Smooth muscle cell (in vitro differentiated cells): Measurements from ENCODE around the gene BSG. TPM values are rescaled to one million over a fixed set of nuclear protein-coding genes. Genes with fewer than 3 reads are reported as not detected.

Experiments used
- DNase-seq: peaks from one replicate; lab custom pipeline; 2025; ENCODE audit not compliant: unreplicated experiment; lab: John Stamatoyannopoulos, UW
- H2AFZ ChIP-seq: fragments of 200-600 bp; sonication (generic); 2 replicates; pipeline ENCODE4 v1.6.0; 2016; ENCODE audit warnings: antibody characterized with exemption, low read depth, mild to moderate bottlenecking
- H3F3A ChIP-seq: fragments of 200-600 bp; sonication (generic); 2 replicates; pipeline ENCODE4 v1.6.0; 2017; ENCODE audit warnings: antibody characterized with exemption, low read depth
- H3K27ac ChIP-seq: fragments of 200-600 bp; sonication (generic); 2 replicates; pipeline ENCODE4 v1.5.1; 2016; ENCODE audit warnings: low read depth, mild to moderate bottlenecking
- H3K27me3 ChIP-seq: fragments of 200-600 bp; sonication (generic); 2 replicates; pipeline ENCODE4 v1.6.1; 2016; ENCODE audit warnings: low read depth, mild to moderate bottlenecking
- H3K36me3 ChIP-seq: fragments of 200-600 bp; sonication (generic); 2 replicates; pipeline ENCODE4 v1.5.1; 2016; ENCODE audit warnings: low read depth
- H3K4me1 ChIP-seq: fragments of 200-600 bp; sonication (generic); 2 replicates; pipeline ENCODE4 v1.5.1; 2016; ENCODE audit warnings: low read depth
- H3K4me2 ChIP-seq: fragments of 200-600 bp; sonication (generic); 2 replicates; pipeline ENCODE4 v1.6.0; 2016; ENCODE audit warnings: mild to moderate bottlenecking
- H3K4me3 ChIP-seq: fragments of 200-600 bp; sonication (generic); 2 replicates; pipeline ENCODE4 v1.5.1; 2016; ENCODE audit warnings: mild to moderate bottlenecking
- H3K79me2 ChIP-seq: fragments of 200-600 bp; sonication (generic); 2 replicates; pipeline ENCODE4 v1.6.0; 2016; ENCODE audit warnings: low read depth, mild to moderate bottlenecking
- H3K9ac ChIP-seq: fragments of 200-600 bp; sonication (generic); 2 replicates; pipeline ENCODE4 v1.6.0; 2016; ENCODE audit warnings: low read depth
- H3K9me3 ChIP-seq: fragments of 200-600 bp; sonication (generic); replicated peaks from 2 replicates; pipeline ENCODE4 v1.5.1; 2016; ENCODE audit warnings: low read depth
- H4K20me1 ChIP-seq: fragments of 200-600 bp; sonication (generic); 2 replicates; pipeline ENCODE4 v1.6.0; 2016; ENCODE audit warnings: low read depth
- WGBS: methylation state at CpG from one replicate; pipeline ENCODE4 v1.1.7; 2016; ENCODE audit warnings: low lambda C conversion rate; 5-methylcytosine and 5-hydroxymethylcytosine counted together
- polyA plus RNA-seq: library from polyadenylated mRNA; unstranded; fragments of >200 nt; fragmentation: Nextera tagmentation; extraction: Ambion mirVana; gene quantifications from 2 replicates; pipeline ENCODE4 v1.2.1, GENCODE V29; 2016
- total RNA-seq: library from RNA; depleted of rRNA; stranded (reverse); fragments of >200 nt; gene quantifications from 2 replicates; pipeline ENCODE4 v1.2.3, GENCODE V29; 2014
- TF ChIP-seq, protein P1 (sequence below): fragments of 200-600 bp; sonication (generic); IDR thresholded peaks from 2 replicates; pipeline ENCODE4 v1.5.1; 2017; ENCODE audit warnings: borderline replicate concordance, mild to moderate bottlenecking, antibody characterized with exemption; ENCODE audit not compliant: insufficient read depth, poor library complexity, severe bottlenecking

Gene BSG
- total and polyA plus RNA-seq, 2 experiments from 2014 or later: 431 to 1,057 TPM

DNA sequence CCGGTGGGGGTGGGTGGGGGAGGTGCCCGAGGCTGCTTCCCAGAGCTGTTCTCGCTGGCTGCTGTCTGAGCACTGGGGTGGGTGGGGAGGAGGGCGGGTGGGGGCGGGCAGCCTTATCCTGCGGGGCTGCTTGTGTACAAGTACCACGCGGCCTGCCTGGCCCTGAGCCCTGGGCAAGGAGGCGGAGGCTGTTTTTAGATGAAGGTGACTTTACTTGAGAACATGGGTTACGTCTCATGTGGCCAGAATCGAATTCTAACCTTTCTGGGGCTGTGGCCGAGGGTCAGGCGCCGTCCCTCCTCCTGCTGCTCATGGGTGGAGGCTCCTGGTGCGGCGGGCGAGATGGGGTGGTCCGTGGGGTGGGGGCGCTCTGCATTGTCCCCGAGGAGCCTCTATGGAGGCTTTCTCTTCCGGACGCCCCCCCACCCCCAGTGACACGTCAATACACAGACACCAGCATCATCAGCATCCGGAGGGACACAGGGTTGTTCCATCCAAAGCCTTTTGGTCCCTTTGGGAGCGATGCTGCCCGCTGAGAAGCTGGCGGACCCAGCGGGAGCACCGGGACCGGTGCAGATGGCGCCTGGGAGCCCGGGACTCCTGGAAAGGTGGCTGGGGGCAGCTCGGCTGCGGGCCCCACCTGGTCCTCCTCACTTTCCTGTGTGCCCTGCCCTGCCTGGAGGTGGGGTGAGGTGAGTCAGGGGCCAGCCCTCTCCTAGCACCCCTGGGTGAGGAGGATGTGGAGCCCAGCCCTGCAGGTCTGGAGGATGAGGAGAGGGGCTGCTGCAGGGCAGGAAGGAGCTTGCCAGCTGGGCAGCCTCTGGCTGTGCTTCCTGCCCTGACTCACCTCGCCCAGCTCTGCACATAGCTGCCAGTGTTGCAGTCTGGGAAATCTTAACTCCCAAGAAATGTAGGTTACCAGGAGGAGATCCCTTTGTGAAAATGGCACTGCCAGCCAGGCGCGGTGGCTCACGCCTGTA, 3.4 kb downstream of the BSG start:
- WGBS: 68% methylated on average over 38 of the region's 38 CpGs
- peak overlapping the region; percentile 97 for H3K4me2 ChIP-seq
- H3K4me1 ChIP-seq: peaks cover 16% of the 10 kb centered on the region
- DNase-seq: no peak
- TF ChIP-seq, protein P1, sequence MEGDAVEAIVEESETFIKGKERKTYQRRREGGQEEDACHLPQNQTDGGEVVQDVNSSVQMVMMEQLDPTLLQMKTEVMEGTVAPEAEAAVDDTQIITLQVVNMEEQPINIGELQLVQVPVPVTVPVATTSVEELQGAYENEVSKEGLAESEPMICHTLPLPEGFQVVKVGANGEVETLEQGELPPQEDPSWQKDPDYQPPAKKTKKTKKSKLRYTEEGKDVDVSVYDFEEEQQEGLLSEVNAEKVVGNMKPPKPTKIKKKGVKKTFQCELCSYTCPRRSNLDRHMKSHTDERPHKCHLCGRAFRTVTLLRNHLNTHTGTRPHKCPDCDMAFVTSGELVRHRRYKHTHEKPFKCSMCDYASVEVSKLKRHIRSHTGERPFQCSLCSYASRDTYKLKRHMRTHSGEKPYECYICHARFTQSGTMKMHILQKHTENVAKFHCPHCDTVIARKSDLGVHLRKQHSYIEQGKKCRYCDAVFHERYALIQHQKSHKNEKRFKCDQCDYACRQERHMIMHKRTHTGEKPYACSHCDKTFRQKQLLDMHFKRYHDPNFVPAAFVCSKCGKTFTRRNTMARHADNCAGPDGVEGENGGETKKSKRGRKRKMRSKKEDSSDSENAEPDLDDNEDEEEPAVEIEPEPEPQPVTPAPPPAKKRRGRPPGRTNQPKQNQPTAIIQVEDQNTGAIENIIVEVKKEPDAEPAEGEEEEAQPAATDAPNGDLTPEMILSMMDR: no peak
- H3K36me3 ChIP-seq: no peaks in the 10 kb centered on the region
- H4K20me1 ChIP-seq: peaks cover 80% of the 10 kb centered on the region
- H2AFZ ChIP-seq: no peak overlapping the region
- H3F3A ChIP-seq: peaks cover 15% of the 10 kb centered on the region
- H3K9ac ChIP-seq: no peak overlapping the region
- peaks cover 81% of the 10 kb centered on the region for H3K79me2 ChIP-seq
- H3K9me3 ChIP-seq: no peaks in the 10 kb centered on the region
- H3K27me3 ChIP-seq: no peaks in the 10 kb centered on the region
- H3K27ac ChIP-seq: no peak overlapping the region
- H3K4me3 ChIP-seq: peak overlapping the region; percentile 99

DNA sequence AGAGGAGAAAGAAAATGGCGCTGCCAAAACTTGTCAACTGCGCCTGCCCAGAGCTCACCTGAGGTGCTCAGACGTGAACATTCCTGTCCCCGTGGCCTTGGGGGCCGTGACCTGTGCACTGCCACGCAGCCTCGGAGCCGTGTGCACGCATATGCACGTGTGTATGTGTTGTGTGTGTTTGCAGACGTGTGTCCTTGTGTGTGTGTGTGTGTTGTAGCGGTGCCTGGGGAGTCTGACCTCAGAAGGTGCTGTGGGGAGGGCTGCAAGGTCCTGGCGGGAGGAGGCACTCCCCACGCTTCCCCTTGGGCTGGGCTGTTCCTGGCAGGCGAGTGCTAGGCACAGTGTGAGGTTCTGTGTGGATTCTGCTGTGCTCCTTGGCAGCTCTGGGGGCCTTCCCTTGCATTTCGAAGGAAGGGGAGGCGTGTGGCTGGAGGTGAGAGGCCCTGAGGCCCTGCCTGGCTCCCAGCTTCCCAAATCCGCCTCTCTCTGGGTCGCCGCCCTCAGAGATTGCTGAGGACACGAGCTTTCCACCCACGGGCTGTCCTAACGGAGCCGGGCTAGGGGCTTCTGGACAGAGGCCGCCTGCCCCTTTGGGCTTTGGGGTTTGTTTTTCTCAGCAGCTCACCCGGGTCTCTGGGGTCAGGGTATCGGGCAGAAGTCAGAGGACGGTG, 4.5 kb downstream of the BSG start:
- Histone ChIP-seq H3K27ac (no peak overlapping the region), H2AFZ (no peak overlapping the region), H3K36me3 (no peaks in the 10 kb centered on the region), H3K9ac (no peak overlapping the region), H4K20me1 (peaks cover 88% of the 10 kb centered on the region), H3F3A (peaks cover 6% of the 10 kb centered on the region), H3K4me2 (peak overlapping the region; percentile 9), H3K4me3 (no peak overlapping the region), H3K4me1 (peaks cover 16% of the 10 kb centered on the region), H3K9me3 (no peaks in the 10 kb centered on the region), H3K27me3 (no peaks in the 10 kb centered on the region), H3K79me2 (peaks cover 81% of the 10 kb centered on the region)
- 86% methylated on average over 28 of the region's 28 CpGs for WGBS
- TF ChIP-seq, protein P1: no peak
- DNase-seq: no peak

DNA sequence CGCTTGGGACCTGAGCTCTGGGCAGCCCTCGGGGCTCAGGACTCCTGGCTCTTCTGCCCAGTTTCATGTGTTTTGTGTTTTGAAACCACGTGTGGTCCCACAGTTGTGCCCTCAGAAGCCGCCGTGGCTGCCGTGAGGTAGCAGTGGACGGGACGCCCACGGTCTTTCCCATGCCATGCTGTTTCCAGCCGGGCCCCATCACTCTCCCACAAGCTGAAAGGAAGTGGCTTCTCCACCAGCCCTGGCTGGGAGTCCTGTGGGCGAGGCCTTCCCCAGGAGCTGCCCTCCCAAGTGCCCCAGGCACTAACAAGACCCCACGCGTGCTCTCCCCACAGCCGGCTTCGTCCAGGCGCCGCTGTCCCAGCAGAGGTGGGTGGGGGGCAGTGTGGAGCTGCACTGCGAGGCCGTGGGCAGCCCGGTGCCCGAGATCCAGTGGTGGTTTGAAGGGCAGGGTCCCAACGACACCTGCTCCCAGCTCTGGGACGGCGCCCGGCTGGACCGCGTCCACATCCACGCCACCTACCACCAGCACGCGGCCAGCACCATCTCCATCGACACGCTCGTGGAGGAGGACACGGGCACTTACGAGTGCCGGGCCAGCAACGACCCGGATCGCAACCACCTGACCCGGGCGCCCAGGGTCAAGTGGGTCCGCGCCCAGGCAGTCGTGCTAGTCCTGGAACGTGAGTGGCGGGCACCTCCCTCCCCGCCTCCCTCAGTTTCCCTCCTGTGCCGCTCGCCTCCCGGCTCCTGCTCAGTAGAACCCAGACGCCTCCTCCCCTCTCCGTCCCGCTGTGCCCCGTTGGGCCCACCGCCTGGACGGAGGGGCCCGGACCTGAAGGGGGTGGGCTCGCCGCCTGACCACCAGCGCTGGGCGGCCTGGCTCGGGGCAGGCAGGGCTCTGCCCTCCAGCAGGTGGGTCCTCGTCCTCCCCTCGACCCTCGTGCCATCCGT, 5.3 kb downstream of the BSG start:
- peaks cover 16% of the 10 kb centered on the region for H3K4me1 ChIP-seq

More for the DNA sequence above, 5.3 kb downstream of the BSG start:
- no peak for DNase-seq
- Histone ChIP-seq H3K36me3 (no peaks in the 10 kb centered on the region), H3K9ac (no peak overlapping the region), H3F3A (peaks cover 4% of the 10 kb centered on the region), H3K27me3 (no peaks in the 10 kb centered on the region), H3K27ac (no peak overlapping the region), H2AFZ (no peak overlapping the region), H3K4me2 (peak overlapping the region; percentile 9), H4K20me1 (peaks cover 97% of the 10 kb centered on the region), H3K9me3 (no peaks in the 10 kb centered on the region), H3K79me2 (peaks cover 79% of the 10 kb centered on the region), H3K4me3 (no peak overlapping the region)
- TF ChIP-seq, protein P1: no peak
- 93% methylated on average over 60 of the region's 66 CpGs for WGBS
